ENCODE results near the gene ABHD8.

DNA sequence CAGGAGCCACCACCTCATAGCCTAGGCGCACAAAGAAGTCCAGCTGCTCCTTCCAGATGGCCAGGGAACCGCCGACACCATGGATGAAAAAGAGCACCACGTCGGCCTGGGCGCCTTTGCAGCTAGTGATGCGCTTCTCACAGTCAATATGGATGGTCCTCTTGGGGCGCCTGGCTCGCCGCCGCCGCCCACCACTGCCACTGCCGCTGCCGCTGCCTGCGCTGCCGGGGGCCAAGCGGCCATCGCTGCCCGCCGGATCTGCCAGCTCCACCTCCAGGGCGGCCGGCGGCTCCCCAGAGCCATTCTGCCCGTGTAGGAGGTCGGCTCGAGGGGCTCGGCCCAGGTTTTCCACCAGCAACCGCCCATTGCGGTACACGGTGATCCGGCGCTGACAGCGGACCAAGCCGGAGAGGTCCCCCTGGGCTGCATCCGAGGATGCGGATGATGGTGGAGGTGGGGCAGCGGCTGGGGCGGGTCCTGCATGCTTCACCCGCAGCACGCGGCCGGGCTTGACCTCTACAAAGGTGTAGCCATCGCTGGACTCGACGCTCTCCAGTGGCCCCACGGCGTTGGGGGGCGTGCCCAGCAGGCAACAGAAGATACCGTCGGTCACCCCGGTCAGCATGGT, 2.1 kb downstream of the ABHD8 start:
- TF ChIP-seq, protein P1, sequence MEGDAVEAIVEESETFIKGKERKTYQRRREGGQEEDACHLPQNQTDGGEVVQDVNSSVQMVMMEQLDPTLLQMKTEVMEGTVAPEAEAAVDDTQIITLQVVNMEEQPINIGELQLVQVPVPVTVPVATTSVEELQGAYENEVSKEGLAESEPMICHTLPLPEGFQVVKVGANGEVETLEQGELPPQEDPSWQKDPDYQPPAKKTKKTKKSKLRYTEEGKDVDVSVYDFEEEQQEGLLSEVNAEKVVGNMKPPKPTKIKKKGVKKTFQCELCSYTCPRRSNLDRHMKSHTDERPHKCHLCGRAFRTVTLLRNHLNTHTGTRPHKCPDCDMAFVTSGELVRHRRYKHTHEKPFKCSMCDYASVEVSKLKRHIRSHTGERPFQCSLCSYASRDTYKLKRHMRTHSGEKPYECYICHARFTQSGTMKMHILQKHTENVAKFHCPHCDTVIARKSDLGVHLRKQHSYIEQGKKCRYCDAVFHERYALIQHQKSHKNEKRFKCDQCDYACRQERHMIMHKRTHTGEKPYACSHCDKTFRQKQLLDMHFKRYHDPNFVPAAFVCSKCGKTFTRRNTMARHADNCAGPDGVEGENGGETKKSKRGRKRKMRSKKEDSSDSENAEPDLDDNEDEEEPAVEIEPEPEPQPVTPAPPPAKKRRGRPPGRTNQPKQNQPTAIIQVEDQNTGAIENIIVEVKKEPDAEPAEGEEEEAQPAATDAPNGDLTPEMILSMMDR (conservative IDR thresholded peaks at IDR 0.05; ENCODE audit: low read depth, low read length), result no peak
- TF ChIP-seq MAFK (IDR thresholded peaks at IDR 0.05; ENCODE audit: low read depth, low read length) (no peak), POLR2A (IDR thresholded peaks at IDR 0.05; ENCODE audit: low read depth, low read length) (no peak)

Data from IMR-90 (cell line).